GM19099 (cell line): ENCODE data around the gene KCNMA1.

Experiments
- POLR2A ChIP-seq: IDR thresholded peaks from 3 replicates; pipeline ENCODE4 v1.6.1; 2011; ENCODE audit warnings: low read depth; ENCODE audit not compliant: insufficient read length; ENCODE audit errors: extremely low read depth

The KCNMA1 gene

GRCh38 chr10:76990561-76990960 lies 647.0 kb downstream of the KCNMA1 start:
- no peak for TF ChIP-seq POLR2A

GRCh38 chr10:76984559-76985443 lies 652.8 kb downstream of the KCNMA1 start:
- TF ChIP-seq POLR2A, result no peak

GRCh38 chr10:76983624-76984023 lies 654.0 kb downstream of the KCNMA1 start:
- no peak for TF ChIP-seq POLR2A

- TF ChIP-seq POLR2A, result no peak
Measured at GRCh38 chr10:76982671-76983070, 654.9 kb downstream of the KCNMA1 start.

GRCh38 chr10:76981251-76981650 lies 656.4 kb downstream of the KCNMA1 start:
- no peak for TF ChIP-seq POLR2A

GRCh38 chr10:76977901-76978300 lies 659.7 kb downstream of the KCNMA1 start:
- TF ChIP-seq POLR2A, result no peak

GRCh38 chr10:76977046-76977445 lies 660.6 kb downstream of the KCNMA1 start:
- no peak for TF ChIP-seq POLR2A

GRCh38 chr10:76976142-76976541 lies 661.5 kb downstream of the KCNMA1 start:
- TF ChIP-seq POLR2A, result no peak

- no peak for TF ChIP-seq POLR2A
Measured at GRCh38 chr10:76975126-76975525, 662.5 kb downstream of the KCNMA1 start.

- no peak for TF ChIP-seq POLR2A
Measured at GRCh38 chr10:76974017-76974691, 663.5 kb downstream of the KCNMA1 start.

- no peak for TF ChIP-seq POLR2A
Measured at GRCh38 chr10:76973091-76974016, 664.3 kb downstream of the KCNMA1 start.

GRCh38 chr10:76972541-76972940 lies 665.1 kb downstream of the KCNMA1 start:
- TF ChIP-seq POLR2A, result no peak

GRCh38 chr10:76971547-76972170 lies 665.9 kb downstream of the KCNMA1 start:
- no peak for TF ChIP-seq POLR2A

- no peak for TF ChIP-seq POLR2A
Measured at GRCh38 chr10:76970711-76971519, 666.7 kb downstream of the KCNMA1 start.

- no peak for TF ChIP-seq POLR2A
Measured at GRCh38 chr10:76969366-76969948, 668.2 kb downstream of the KCNMA1 start.
